GM18861 (cell line): ENCODE measurements around the gene HYOU1.
A peak's percentile ranks its signal among the peaks of the same experiment; 100 is the strongest.
"Not testable (repeated sequence)": the region's sequence is repeated elsewhere in the genome, so short reads cannot be mapped to it uniquely, and the experiment has no call there.

ENCODE experiments used
- ATAC-seq: cut with Tn5 transposase; IDR thresholded peaks from one replicate; pipeline ENCODE4 v1.9.1; 2021; ENCODE audit not compliant: unreplicated experiment

HYOU1 gene

GRCh38 chr11:119042927-119043326 lies 14.1 kb downstream of the HYOU1 start:
- ATAC-seq = no peak

- ATAC-seq = no peak
These were observed 15.0 kb downstream of the HYOU1 start for GRCh38 chr11:119041821-119042514.

GRCh38 chr11:119039471-119039870 lies 17.5 kb downstream of the HYOU1 start:
- ATAC-seq = not testable (repeated sequence)

- no peak for ATAC-seq
These were observed 18.1 kb downstream of the HYOU1 start for GRCh38 chr11:119038884-119039283.

GRCh38 chr11:119034813-119035212 lies 22.2 kb downstream of the HYOU1 start:
- ATAC-seq = no peak

GRCh38 chr11:119033421-119033820 lies 23.6 kb downstream of the HYOU1 start:
- ATAC-seq = not testable (repeated sequence)

GRCh38 chr11:119031912-119032280 lies 25.1 kb downstream of the HYOU1 start:
- ATAC-seq = no peak

GRCh38 chr11:119030329-119031047 lies 26.5 kb downstream of the HYOU1 start, which contains the start of gene SLC37A4:
Gene SLC37A4 (minus strand): TSS chr11:119030877.
- peak; percentile 88 for ATAC-seq

- ATAC-seq = peak; percentile 12
These were observed 27.0 kb downstream of the HYOU1 start for GRCh38 chr11:119030029-119030328.

- ATAC-seq = peak; percentile 11
These were observed 27.5 kb downstream of the HYOU1 start for GRCh38 chr11:119029340-119030028.

- no peak for ATAC-seq
These were observed 28.0 kb downstream of the HYOU1 start for GRCh38 chr11:119029069-119029339.

- ATAC-seq = no peak
These were observed 28.5 kb downstream of the HYOU1 start for GRCh38 chr11:119028346-119029068.

- no peak for ATAC-seq
These were observed 29.3 kb downstream of the HYOU1 start for GRCh38 chr11:119027561-119028345.

GRCh38 chr11:119026970-119027369 lies 30.0 kb downstream of the HYOU1 start:
- no peak for ATAC-seq

- no peak for ATAC-seq
These were observed 30.8 kb downstream of the HYOU1 start for GRCh38 chr11:119025978-119026766.

GRCh38 chr11:119025541-119025940 lies 31.5 kb downstream of the HYOU1 start:
- ATAC-seq = no peak

GRCh38 chr11:119025099-119025473 lies 31.9 kb downstream of the HYOU1 start:
- no peak for ATAC-seq

- no peak for ATAC-seq
These were observed 32.4 kb downstream of the HYOU1 start for GRCh38 chr11:119024430-119025098.

- ATAC-seq = no peak
These were observed 33.3 kb downstream of the HYOU1 start for GRCh38 chr11:119023741-119024140.

GRCh38 chr11:119021631-119022030 lies 35.4 kb downstream of the HYOU1 start:
- no peak for ATAC-seq
